K562 (cell line): ENCODE data around the gene LMOD1. TPM values are rescaled to one million over a fixed set of nuclear protein-coding genes. Genes with fewer than 3 reads are reported as not detected.
A peak's percentile ranks its signal among the peaks of the same experiment; 100 is the strongest.

Source experiments
- ATAC-seq: fragments of 200-7000 bp; cut with Tn5 transposase; 3 replicates; pipeline ENCODE4 v1.9.1; 2020; ENCODE audit warnings: moderate library complexity
- BruUV-seq: library from RNA; stranded (reverse); fragments of 400-500 nt; replicated peaks from 2 replicates; lab custom pipeline; 2021; lab: Mats Ljungman, UMichigan
- CTCF ChIA-PET: fragments of 300-600 bp; formaldehyde crosslinking; extraction: SDS; loops from one replicate; lab custom pipeline; 2021; ENCODE audit warnings: low intra/inter-chr PET ratio; lab: Yijun Ruan, JAX
- POLR2A ChIA-PET: fragments of 300-600, 350-650 bp; sonication (Branson Sonifier 250); formaldehyde crosslinking; extraction: SDS; loops from one replicate; lab custom pipeline; 2021; ENCODE audit warnings: antibody characterized with exemption, inconsistent platforms; lab: Yijun Ruan, JAX
- DNase-seq, 4 experiments: peaks; one replicate each; pipeline versions ENCODE4 v3.0.0 to v3.0.0-alpha.2; 2011 to 2018; ENCODE audit warnings: low spot score in 3 of 4, mixed read lengths in 3 of 4; ENCODE audit errors: extremely low read depth in 1 of 4
- FAIRE-seq: peaks from 2 replicates; lab custom pipeline; 2011; peaks lifted over from hg19 to GRCh38; lab: Jason Lieb, UNC
- H2AFZ ChIP-seq: 2 replicates; pipeline ENCODE4 v1.6.0; 2011; ENCODE audit warnings: low read depth, low read length, control low read depth, inconsistent platforms
- H3K27ac ChIP-seq: fragments of 200-600 bp; 3 replicates; pipeline ENCODE4 v1.8.0; 2011; ENCODE audit warnings: low read depth, mild to moderate bottlenecking, control low read depth, inconsistent platforms, low read length, moderate library complexity, mixed read lengths; ENCODE audit errors: extremely low read depth
- H3K27me3 ChIP-seq, 2 experiments: fragments of 300-600 bp in 1 of 2; 2 replicates in 1 of 2; 3 replicates in 1 of 2; pipeline versions ENCODE4 v1.6.0 to v1.8.0; 2011; ENCODE audit warnings: inconsistent platforms in 2 of 2, low read length in 2 of 2, mild to moderate bottlenecking in 1 of 2, mixed read lengths in 1 of 2, moderate library complexity in 1 of 2; ENCODE audit not compliant: control insufficient read depth in 2 of 2, insufficient read depth in 2 of 2
- H3K36me3 ChIP-seq: fragments of 300-600 bp; 3 replicates; pipeline ENCODE4 v1.8.0; 2011; ENCODE audit warnings: mild to moderate bottlenecking, low read length, inconsistent platforms; ENCODE audit not compliant: control insufficient read depth, insufficient read depth
- H3K4me1 ChIP-seq, 2 experiments: fragments of 200-600 bp in 1 of 2; replicated peaks in 1 of 2; 2 replicates in 1 of 2; 3 replicates in 1 of 2; pipeline versions ENCODE4 v1.5.1 to v1.8.0; 2011; ENCODE audit warnings: inconsistent platforms in 2 of 2, low read length in 2 of 2, mild to moderate bottlenecking in 1 of 2, mixed read lengths in 1 of 2, moderate library complexity in 1 of 2; ENCODE audit not compliant: control insufficient read depth in 2 of 2, insufficient read depth in 2 of 2
- H3K4me2 ChIP-seq: 2 replicates; pipeline ENCODE4 v1.6.1; 2011; ENCODE audit warnings: low read length, control low read depth, inconsistent platforms, mixed read lengths; ENCODE audit not compliant: insufficient read depth
- H3K4me3 ChIP-seq: fragments of 200-600 bp; sonication (generic), shearing (Covaris generic); 2 replicates; pipeline ENCODE4 v1.5.1; 2016; ENCODE audit warnings: control low read depth, inconsistent platforms
- H3K79me2 ChIP-seq: fragments of 200-600 bp; 3 replicates; pipeline ENCODE4 v1.8.0; 2011; ENCODE audit warnings: low read length, inconsistent platforms; ENCODE audit not compliant: control insufficient read depth, insufficient read depth
- H3K9ac ChIP-seq, 2 experiments: 2 replicates each; pipeline versions ENCODE4 v1.6.0 to v1.6.1; 2011; ENCODE audit warnings: low read depth in 2 of 2, low read length in 2 of 2, control low read depth in 1 of 2, inconsistent platforms in 1 of 2, mild to moderate bottlenecking in 1 of 2, mixed read lengths in 1 of 2; ENCODE audit not compliant: insufficient read depth in 1 of 2
- H3K9me1 ChIP-seq: one replicate; pipeline ENCODE4 v1.6.0; 2011; ENCODE audit warnings: inconsistent platforms, mild to moderate bottlenecking, low read length, moderate library complexity; ENCODE audit not compliant: control insufficient read depth, insufficient read depth
- H3K9me3 ChIP-seq: replicated peaks from 2 replicates; pipeline ENCODE4 v1.5.1; 2011; ENCODE audit warnings: low read depth, low read length, inconsistent platforms; ENCODE audit not compliant: control insufficient read depth, insufficient read depth
- H4K20me1 ChIP-seq: replicated peaks from 2 replicates; pipeline ENCODE4 v1.6.1; 2011; ENCODE audit warnings: low read length, inconsistent platforms, mixed read lengths; ENCODE audit not compliant: control insufficient read depth, insufficient read depth
- ADNP ChIP-seq: fragments of 200-800 bp; sonication (Bioruptor generic); IDR thresholded peaks from 2 replicates; pipeline ENCODE4 v1.6.1; 2016; ENCODE audit warnings: missing genetic modification characterization, missing compliant biosample characterization
- JUN ChIP-seq, 2 experiments: sonication (generic) in 1 of 2; formaldehyde crosslinking in 1 of 2; IDR thresholded peaks; 2 replicates each; pipeline versions ENCODE4 v1.6.1 to v1.8.0; 2012 to 2022; ENCODE audit warnings: borderline replicate concordance in 2 of 2, mild to moderate bottlenecking in 2 of 2, improper control_type of control experiment in 1 of 2, low read depth in 1 of 2, low read length in 1 of 2, missing genetic modification reagents in 1 of 2
- MBD1 ChIP-seq: fragments of 250-450 bp; sonication (Bioruptor Pico); IDR thresholded peaks from 2 replicates; pipeline ENCODE4 v1.8.0; 2022; ENCODE audit warnings: inconsistent platforms
- NR2C2 ChIP-seq, 2 experiments: fragments of 200-800 bp in 1 of 2; sonication (Bioruptor generic) in 1 of 2; sonication (generic) in 1 of 2; formaldehyde crosslinking in 1 of 2; IDR thresholded peaks; 2 replicates each; pipeline versions ENCODE4 v1.6.1 to v1.8.0; 2016 to 2022; ENCODE audit warnings: mild to moderate bottlenecking in 1 of 2, missing compliant biosample characterization in 1 of 2, missing genetic modification characterization in 1 of 2, missing genetic modification reagents in 1 of 2
- NUFIP1 ChIP-seq: fragments of 450-650 bp; IDR thresholded peaks from 2 replicates; pipeline ENCODE4 v1.6.1; 2018; ENCODE audit not compliant: partially characterized antibody
- POLR2AphosphoS2 ChIP-seq: IDR thresholded peaks from 2 replicates; pipeline ENCODE4 v1.6.1; 2012; ENCODE audit warnings: low read length, improper control_type of control experiment
- TCF15 ChIP-seq: fragments of 250-450 bp; sonication (Bioruptor Pico); IDR thresholded peaks from 2 replicates; pipeline ENCODE4 v1.8.0; 2022; ENCODE audit warnings: moderate library complexity, mild to moderate bottlenecking, inconsistent platforms
- ZFP1 ChIP-seq: fragments of 450-650 bp; formaldehyde crosslinking; IDR thresholded peaks from 2 replicates; pipeline ENCODE4 v1.4.0; 2020; ENCODE audit warnings: mild to moderate bottlenecking, mixed read lengths
- ZNF146 ChIP-seq: IDR thresholded peaks from one replicate; pipeline ENCODE4 v1.6.1; 2018; ENCODE audit warnings: missing compliant biosample characterization; ENCODE audit not compliant: unreplicated experiment
- WGBS: fragments of 100-300 bp; shearing (Covaris generic); methylation state at CpG from one replicate; pipeline ENCODE4 v1.1.6; 2016; ENCODE audit warnings: low coverage, mixed read lengths; ENCODE audit not compliant: insufficient coverage; ENCODE audit errors: missing lambda C conversion rate; 5-methylcytosine and 5-hydroxymethylcytosine counted together
- in situ Hi-C: fragments of 300-500 bp; cut with MboI; formaldehyde crosslinking; loops from 4 replicates; pipeline ENCODE4 v1.15.0; 2018; ENCODE audit warnings: inconsistent platforms, mixed read lengths
- intact Hi-C: fragments of 100-400 bp; cut with micrococcal nuclease; formaldehyde crosslinking; loops from 2 replicates; pipeline ENCODE4 v1.14.2; 2022
- polyA plus RNA-seq, 8 experiments: library from polyadenylated mRNA; depleted of rRNA in 4 of 8; stranded (reverse) in 5 of 8; unstranded in 3 of 8; fragments of >200 nt; fragmentation: Nextera tagmentation in 2 of 8; fragmentation: Illumina TruSeq in 1 of 8; extraction: Ambion mirVana in 2 of 8; extraction: Trizol in 1 of 8; gene quantifications; 2 replicates each; pipeline versions ENCODE4 v1.2.1 to v1.2.3, GENCODE V29; 2011 to 2014; ENCODE audit warnings: inconsistent platforms in 1 of 8, missing spikeins in 1 of 8
- total RNA-seq, 7 experiments: library from RNA; depleted of rRNA in 6 of 7; stranded (reverse); fragments of >200 nt in 6 of 7; fragmentation: Illumina TruSeq in 2 of 7; extraction: Trizol in 2 of 7; gene quantifications; 2 replicates each; pipeline versions ENCODE4 v1.2.1 to v1.2.3, GENCODE V29; 2011 to 2021; ENCODE audit warnings: low replicate concordance in 1 of 7

LMOD1 gene
- total and polyA plus RNA-seq, 9 of the 15 experiments (the other 6 are each of a cell fraction or from before 2014, with no cell fraction given), result 0.03 to 0.54 (median 0.38) TPM; not detected in 1

GRCh38 chr1:201938440-201939035 lies 7.8 kb downstream of the LMOD1 start:
- intact Hi-C loops (no loop called here), in situ Hi-C loops (no loop called here)
- Histone ChIP-seq H2AFZ (peak overlapping the region; percentile 22), H3K27ac (no peak overlapping the region), H3K4me2 (no peak overlapping the region), H3K4me3 (no peak overlapping the region), H3K4me1 (peaks cover 26 to 32% of the 10 kb centered on the region in 2 experiments), H3K9me1 (no peaks in the 10 kb centered on the region), H3K36me3 (no peaks in the 10 kb centered on the region), H3K79me2 (no peaks in the 10 kb centered on the region), H3K27me3 (no peaks in the 10 kb centered on the region), H3K9me3 (no peaks in the 10 kb centered on the region), H4K20me1 (no peaks in the 10 kb centered on the region), H3K9ac (no peak overlapping the region)
- FAIRE-seq, result no peak
- WGBS, result 61% methylated on average over 4 of the region's 4 CpGs
- TF ChIP-seq JUN (IDR thresholded peaks at IDR 0.05; ENCODE audit: borderline replicate concordance, low read depth, low read length) (no peak), JUN (CRISPR knock-in tag; IDR thresholded peaks at IDR 0.05; ENCODE audit: borderline replicate concordance) (no peak), ZFP1 (no peak), TCF15 (CRISPR knock-in tag) (peak; percentile 11; the same call in 1 of the 2 replicates), MBD1 (CRISPR knock-in tag) (no peak), ZNF146 (CRISPR knock-in tag) (no peak), ADNP (tag) (no peak), NR2C2 (CRISPR knock-in tag; IDR thresholded peaks at IDR 0.05) (no peak), NR2C2 (tag; IDR thresholded peaks at IDR 0.05) (no peak), NUFIP1 (no peak), POLR2AphosphoS2 (no peak)
- ATAC-seq, result no peak
- BruUV-seq, result no TSS peak
- DNase-seq, result no peak
- POLR2A ChIA-PET, result no interaction called here
- CTCF ChIA-PET, result no interaction called here
